Stimulated activated CD8-positive, alpha-beta memory T cell treated with anti-CD3 and anti-CD28 coated beads, Interleukin-4, amount 100 ng/mL, for 24 hours (primary cell): Measurements from ENCODE around the gene SBNO2.
A peak's percentile ranks its signal among the peaks of the same experiment; 100 is the strongest.

Experiments
- DNase-seq: peaks from one replicate; pipeline ENCODE4 v3.0.0-alpha.2; 2020; ENCODE audit warnings: low read depth

Gene SBNO2

GRCh38 chr19:1070931-1071791, 102.9 kb downstream of the SBNO2 start:
- DNase-seq, result no peak

GRCh38 chr19:1070576-1070930, 103.5 kb downstream of the SBNO2 start:
- DNase-seq, result no peak

DNA sequence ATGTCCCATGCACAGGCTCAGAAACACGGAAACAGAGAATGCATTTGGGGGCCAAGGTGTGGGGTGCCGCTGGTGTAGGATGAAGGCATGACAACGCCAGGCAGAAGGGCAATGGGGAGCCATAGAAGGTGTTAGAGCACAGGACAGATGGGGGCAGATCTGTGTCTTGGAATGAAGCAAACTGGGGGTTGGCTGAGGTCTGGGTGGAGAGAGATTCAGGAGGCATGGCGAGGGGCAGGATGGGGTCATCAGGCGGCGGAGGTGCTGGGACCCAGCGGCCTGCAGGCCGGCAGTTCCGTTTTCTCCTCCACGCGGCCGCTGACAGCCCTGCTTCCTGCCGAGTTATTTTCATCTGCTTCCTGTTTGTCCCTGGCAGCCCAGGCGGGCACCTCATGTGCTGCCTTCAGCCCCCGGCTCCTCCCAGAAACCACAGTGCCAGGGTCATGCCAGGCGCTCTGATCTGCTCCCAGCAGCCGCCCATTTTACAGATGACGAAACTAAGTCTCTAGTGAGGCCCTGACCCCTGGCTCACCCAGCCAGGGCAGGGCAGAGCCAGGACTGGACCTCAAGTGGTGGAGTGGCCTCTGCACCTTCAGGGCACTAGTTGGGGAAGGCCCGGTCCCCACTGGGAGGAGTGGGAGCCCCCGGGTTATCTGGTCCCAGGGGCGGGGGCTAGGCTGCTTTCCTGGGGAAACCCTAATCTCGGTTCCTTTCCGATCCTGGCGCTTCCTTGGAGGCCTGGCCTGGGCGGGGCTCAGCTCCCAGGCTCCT, 104.9 kb downstream of the SBNO2 start:
- no peak for DNase-seq

- no peak for DNase-seq
Measured at GRCh38 chr19:1068009-1069001, 105.8 kb downstream of the SBNO2 start.

DNA sequence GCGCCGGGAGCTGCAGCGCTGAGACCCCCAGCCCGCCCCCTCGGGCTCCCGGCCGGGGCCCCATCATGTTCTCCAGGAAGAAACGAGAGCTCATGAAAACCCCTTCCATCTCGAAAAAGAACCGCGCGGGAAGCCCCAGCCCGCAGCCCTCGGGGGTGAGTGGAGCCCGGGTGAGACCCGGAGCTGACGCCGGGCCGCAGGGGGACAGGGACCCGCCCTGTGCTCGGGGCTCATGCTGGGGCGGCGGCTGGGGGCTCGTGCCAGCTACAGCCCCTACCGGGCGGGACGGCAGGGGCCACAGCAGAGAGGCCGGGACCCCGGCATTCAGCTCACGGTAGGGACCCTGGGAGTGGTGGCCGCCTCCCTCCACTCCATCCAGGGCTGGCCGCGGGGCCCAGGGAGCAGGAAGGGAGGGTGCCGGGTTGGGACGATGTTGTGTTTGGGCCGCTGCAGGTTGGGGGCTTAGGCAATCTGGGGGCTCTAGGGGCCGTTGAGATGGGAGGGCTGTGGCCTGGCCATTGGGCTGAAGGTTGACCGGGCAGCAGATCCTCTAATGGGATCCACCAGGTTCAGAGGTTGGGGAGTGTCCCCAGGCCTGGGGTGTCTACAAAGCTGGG, 106.6 kb downstream of the SBNO2 start:
- DNase-seq, result no peak

DNA sequence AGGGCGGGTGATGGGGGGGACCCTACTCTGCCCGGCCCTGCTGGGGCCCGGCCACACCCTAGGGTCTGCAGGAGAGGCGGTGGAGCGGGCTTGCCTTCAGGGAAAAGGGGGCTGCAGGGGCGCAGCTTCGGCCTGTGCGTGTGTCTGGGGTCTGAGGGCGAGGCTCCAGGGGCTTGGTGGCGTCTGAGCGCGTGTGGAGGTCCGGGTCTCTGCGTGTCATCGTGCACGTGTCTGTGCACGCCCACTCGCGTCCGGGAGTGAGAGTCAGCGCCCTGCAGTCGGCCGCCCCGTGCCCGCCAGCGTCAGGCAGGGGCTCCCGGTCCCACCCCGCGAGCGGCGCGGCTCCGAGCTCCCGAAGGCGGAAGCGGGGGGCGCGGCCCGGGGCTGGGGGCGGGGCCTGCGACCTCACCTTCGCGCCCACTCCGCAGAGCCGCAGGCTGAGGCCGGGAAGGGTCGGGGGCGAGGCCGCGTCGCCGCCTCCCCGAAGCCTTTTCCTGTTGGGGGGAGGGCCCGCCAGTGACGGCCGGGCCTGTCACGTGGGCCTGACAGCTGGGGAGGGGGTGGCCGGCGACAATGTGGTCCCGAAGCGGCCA, 107.2 kb downstream of the SBNO2 start, which contains the start of gene ARHGAP45:
Gene ARHGAP45, plus strand, starts transcription at position 420 of the 593 bp plus-strand sequence. CDS start 239 bp downstream, outside the sequence.
- DNase-seq, result peak; percentile 79

- DNase-seq, result no peak
Measured at GRCh38 chr19:1066251-1066747, 107.8 kb downstream of the SBNO2 start.

DNA sequence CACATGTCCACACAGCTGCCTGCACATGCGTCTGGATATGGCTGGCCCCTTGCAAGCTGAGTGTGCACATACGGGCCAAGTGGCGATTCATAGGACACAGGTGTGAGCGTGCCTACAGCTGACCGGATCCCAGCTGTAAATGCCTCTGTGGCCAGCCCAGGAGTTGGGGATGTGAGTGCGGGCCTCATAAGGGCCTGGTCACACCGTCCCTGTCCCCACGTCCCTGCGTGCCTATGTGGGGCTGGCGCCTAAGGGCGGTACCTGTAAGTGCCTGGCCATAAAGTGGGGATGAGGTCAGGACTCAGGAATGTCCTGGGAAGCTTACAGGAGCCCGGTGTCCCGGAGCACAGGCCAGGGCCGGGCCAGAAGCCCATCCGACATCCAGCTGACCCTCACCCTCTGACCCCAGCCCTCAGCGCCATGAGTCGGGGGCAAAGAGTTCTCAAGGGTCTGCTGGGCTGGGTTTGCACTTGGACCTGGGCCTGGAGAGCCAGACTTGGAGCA, 108.4 kb downstream of the SBNO2 start:
- DNase-seq, result no peak

DNA sequence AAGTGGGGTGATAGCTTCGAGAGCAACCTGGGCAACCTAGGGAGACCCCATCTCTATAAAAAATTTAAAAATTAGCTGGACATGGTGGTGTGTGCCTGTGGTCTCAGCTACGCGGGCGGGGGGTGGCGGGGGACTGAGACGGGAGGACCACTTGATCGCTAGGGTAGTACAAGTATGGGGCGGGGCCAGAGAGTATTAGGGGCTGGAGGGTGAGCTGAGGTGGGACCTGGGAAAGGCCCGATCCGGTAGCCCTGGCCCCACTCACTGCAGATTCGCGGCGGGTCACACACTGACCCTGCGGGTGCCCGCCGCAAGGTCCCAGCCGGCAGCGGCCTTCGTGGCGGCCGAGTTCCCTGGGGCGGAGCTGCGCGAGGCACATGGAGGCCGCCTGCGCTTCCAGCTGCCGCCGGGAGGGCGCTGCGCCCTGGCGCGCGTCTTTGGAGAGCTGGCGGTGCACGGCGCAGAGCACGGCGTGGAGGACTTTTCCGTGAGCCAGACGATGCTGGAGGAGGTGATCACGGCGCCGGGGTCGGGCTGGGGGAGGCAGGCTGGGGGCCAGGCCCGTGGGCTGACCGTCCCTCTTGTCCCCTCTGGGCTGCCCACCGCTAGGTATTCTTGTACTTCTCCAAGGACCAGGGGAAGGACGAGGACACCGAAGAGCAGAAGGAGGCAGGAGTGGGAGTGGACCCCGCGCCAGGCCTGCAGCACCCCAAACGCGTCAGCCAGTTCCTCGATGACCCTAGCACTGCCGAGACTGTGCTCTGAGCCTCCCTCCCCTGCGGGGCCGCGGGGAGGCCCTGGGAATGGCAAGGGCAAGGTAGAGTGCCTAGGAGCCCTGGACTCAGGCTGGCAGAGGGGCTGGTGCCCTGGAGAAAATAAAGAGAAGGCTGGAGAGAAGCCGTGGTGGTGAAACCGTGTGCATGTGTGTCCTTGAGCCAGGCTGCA, 109.1 kb downstream of the SBNO2 start:
- no peak for DNase-seq

- DNase-seq, result no peak
Measured at GRCh38 chr19:1063909-1064660, 110.0 kb downstream of the SBNO2 start.

GRCh38 chr19:1063030-1063908, 110.8 kb downstream of the SBNO2 start:
- DNase-seq, result no peak

- DNase-seq, result no peak
Measured at GRCh38 chr19:1062387-1063029, 111.6 kb downstream of the SBNO2 start.

DNA sequence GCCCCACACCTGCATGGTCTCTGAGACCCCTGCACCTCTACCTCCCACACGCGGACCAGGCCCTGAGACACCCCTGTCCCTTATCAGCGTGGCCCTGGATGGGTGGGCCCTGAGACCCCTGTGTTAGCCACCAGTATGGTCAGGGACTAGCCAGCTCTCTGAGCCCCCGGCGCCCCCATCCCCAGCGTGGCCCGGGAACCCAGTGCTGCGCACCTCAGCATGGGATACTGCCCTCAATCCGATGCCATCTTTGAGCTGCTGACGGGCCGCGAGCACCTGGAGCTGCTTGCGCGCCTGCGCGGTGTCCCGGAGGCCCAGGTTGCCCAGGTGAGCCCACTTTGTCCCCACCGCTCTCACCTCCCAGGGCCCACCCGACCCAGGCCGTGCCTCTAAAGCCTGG, 112.1 kb downstream of the SBNO2 start:
- DNase-seq, result no peak

- DNase-seq, result no peak
Measured at GRCh38 chr19:1060689-1061088, 113.4 kb downstream of the SBNO2 start.

GRCh38 chr19:1058112-1058511, 116.0 kb downstream of the SBNO2 start:
- no peak for DNase-seq
